ENCODE results near the gene PDE3A.

Gene PDE3A

GRCh38 chr12:20657496-20657895 lies 289.2 kb downstream of the PDE3A start:
- in situ Hi-C loops (cut with HindIII; ENCODE audit: low sequenced_read_pairs): no loop called here

DNA sequence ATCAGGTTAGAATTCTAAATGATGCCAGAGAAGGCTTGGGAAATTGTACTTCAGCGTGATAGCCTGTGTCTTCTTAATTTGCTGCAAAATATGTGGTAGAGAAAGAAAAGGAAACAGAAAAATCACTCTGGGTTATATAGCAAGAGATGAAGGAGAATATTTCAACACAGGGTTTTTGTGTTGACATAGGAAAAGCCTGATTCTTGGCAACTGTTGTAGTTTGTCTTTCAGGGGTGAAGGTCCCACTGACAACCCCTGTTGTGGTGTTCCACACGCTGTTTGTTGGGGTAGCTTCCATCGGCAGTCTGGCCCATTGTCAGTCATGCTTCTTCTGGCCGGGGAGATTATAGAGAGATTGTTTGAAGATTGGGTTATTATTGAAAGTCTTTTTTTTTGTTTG lies 313.0 kb downstream of the PDE3A start:
- in situ Hi-C loops (cut with HindIII; ENCODE audit: low sequenced_read_pairs): no loop called here

- in situ Hi-C loops (cut with HindIII; ENCODE audit: low sequenced_read_pairs): no loop called here
Measured at GRCh38 chr12:20695232-20695631, 326.9 kb downstream of the PDE3A start, which contains the start of gene SLCO1C1. Gene SLCO1C1, plus strand, starts transcription at chr12:20695332. Its CDS starts 4,245 bp downstream, at chr12:20699577.

- in situ Hi-C loops (cut with HindIII; ENCODE audit: low sequenced_read_pairs): no loop called here
Measured at GRCh38 chr12:20696181-20696905, 328.0 kb downstream of the PDE3A start.

GRCh38 chr12:20701106-20701505 lies 332.8 kb downstream of the PDE3A start:
- in situ Hi-C loops (cut with HindIII; ENCODE audit: low sequenced_read_pairs): no loop called here

- in situ Hi-C loops (cut with HindIII; ENCODE audit: low sequenced_read_pairs): no loop called here
Measured at GRCh38 chr12:20704860-20705259, 336.5 kb downstream of the PDE3A start.

DNA sequence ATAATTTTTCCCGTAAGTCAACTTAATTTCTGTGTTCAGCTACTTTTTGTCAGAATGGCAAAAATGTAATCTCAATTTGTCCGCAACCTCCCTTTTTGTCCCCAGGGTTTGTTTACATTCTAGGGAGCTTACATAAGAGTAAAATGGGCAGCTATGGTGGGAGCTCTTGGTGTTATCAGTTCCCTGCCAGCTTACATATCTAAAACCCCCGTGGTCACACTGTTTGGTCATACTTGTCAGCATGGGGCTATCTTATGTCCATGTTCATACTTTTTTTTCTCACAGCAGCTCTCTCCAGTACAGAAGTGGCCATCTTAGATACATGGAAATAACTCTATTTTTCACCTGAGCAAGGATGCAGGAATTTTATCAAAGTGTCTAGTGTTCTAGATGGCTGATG lies 343.5 kb downstream of the PDE3A start:
- in situ Hi-C loops (cut with HindIII; ENCODE audit: low sequenced_read_pairs): no loop called here

GRCh38 chr12:20716037-20716436 lies 347.7 kb downstream of the PDE3A start:
- in situ Hi-C loops (cut with HindIII; ENCODE audit: low sequenced_read_pairs): no loop called here

DNA sequence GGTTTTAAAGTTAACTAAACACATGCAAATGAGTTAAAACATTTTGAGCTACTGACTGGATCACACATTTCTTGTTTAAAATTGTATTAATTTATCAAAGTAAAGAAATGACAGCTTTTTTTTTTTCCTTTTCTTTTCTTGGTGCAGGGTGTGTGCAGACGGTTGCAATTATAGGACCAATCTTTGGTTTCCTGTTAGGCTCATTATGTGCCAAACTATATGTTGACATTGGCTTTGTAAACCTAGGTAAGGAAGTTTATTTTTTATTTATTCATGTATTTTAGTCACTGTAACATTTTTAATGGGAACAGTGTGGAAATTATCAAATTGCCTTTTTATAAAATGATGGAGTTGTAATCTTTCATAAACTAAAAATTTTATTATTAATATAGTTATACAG lies 348.6 kb downstream of the PDE3A start:
- in situ Hi-C loops (cut with HindIII; ENCODE audit: low sequenced_read_pairs): no loop called here

GRCh38 chr12:20718294-20718693 lies 350.0 kb downstream of the PDE3A start:
- in situ Hi-C loops (cut with HindIII; ENCODE audit: low sequenced_read_pairs): no loop called here

GRCh38 chr12:20722142-20722541 lies 353.8 kb downstream of the PDE3A start:
- in situ Hi-C loops (cut with HindIII; ENCODE audit: low sequenced_read_pairs): no loop called here

- in situ Hi-C loops (cut with HindIII; ENCODE audit: low sequenced_read_pairs): no loop called here
Measured at GRCh38 chr12:20731274-20731673, 362.9 kb downstream of the PDE3A start.
